Measurements from ENCODE around the gene RALGPS1. TPM values are rescaled to one million over a fixed set of nuclear protein-coding genes. Genes with fewer than 3 reads are reported as not detected.

RALGPS1 gene
- total RNA-seq, 1 experiment from 2014 or later = 18.6 TPM

GRCh38 chr9:127224883-127225739 lies 310.5 kb downstream of the RALGPS1 start:
- Mint-ChIP-seq H3K4me1 (peaks cover 14% of the 10 kb centered on the region in 2 experiments), H3K4me3 (peak overlapping the region; percentile 77 to 90), H3K9me3 (no peaks in the 10 kb centered on the region; a peak in 1 of 5 replicates), H3K27ac (no peak overlapping the region), H3K27me3 (ENCODE audit: low read depth) (peaks cover 42% of the 10 kb centered on the region), H3K36me3 (ENCODE audit: insufficient read depth in 1 of 3, low read depth in 3 of 3) (peaks cover 0 to 2% (median 0%) of the 10 kb centered on the region in 3 experiments; a peak in 2 of 7 replicates)
- DNase-seq = peak; percentile 96
- Histone ChIP-seq H3K79me1 (ENCODE audit: insufficient read depth, low read depth, low read length, poor library complexity, severe bottlenecking) (no peaks in the 10 kb centered on the region), H3K9me3 (ENCODE audit: control insufficient read depth, low read depth, low read length) (no peaks in the 10 kb centered on the region), H3K27me3 (ENCODE audit: insufficient read depth, low read length) (no peaks in the 10 kb centered on the region; the same call in 1 of the 2 replicates), H3K18ac (ENCODE audit: insufficient read length, low read depth, low read length) (no peak overlapping the region), H4K20me1 (ENCODE audit: control insufficient read depth, insufficient read depth, insufficient read length) (no peaks in the 10 kb centered on the region), H2AFZ (ENCODE audit: low read length) (no peak overlapping the region), H3K27ac (ENCODE audit: insufficient read length, low read depth, low read length) (no peak overlapping the region), H3K4me2 (ENCODE audit: insufficient read depth, insufficient read length, low read length) (peak overlapping the region; percentile 84), H4K8ac (replicated peaks; ENCODE audit: insufficient read length, low read depth, low read length) (no peak overlapping the region), H2BK120ac (ENCODE audit: low read depth, low read length, poor library complexity, severe bottlenecking) (no peak overlapping the region), H3K23ac (ENCODE audit: insufficient read length, low read depth, low read length) (no peak overlapping the region), H3K9ac (ENCODE audit: extremely low read depth, insufficient read length, low read length) (no peak overlapping the region), H2BK12ac (ENCODE audit: insufficient read length, low read depth, low read length) (no peak overlapping the region), H3T11ph (ENCODE audit: low read length) (no peak overlapping the region), H2BK5ac (ENCODE audit: insufficient read length, low read length) (no peak overlapping the region), H3K23me2 (ENCODE audit: insufficient read length, low read depth, low read length, poor library complexity, severe bottlenecking) (peaks cover 11% of the 10 kb centered on the region), H3K56ac (ENCODE audit: insufficient read length, low read depth, low read length) (no peak overlapping the region), H3K4me1 (ENCODE audit: insufficient read depth, low read length) (no peaks in the 10 kb centered on the region), H2BK20ac (ENCODE audit: low read depth, low read length, poor library complexity, severe bottlenecking) (no peak overlapping the region), H4K5ac (ENCODE audit: insufficient read length, low read depth, low read length) (no peak overlapping the region), H2AK5ac (ENCODE audit: insufficient read length, low read length) (no peak overlapping the region), H3K79me2 (ENCODE audit: insufficient read depth, low read length) (no peaks in the 10 kb centered on the region), H2BK15ac (ENCODE audit: low read depth, low read length) (no peak overlapping the region), H3K4ac (ENCODE audit: low read depth, low read length) (no peak overlapping the region), H3K14ac (ENCODE audit: insufficient read depth, low read length) (no peak overlapping the region), H4K91ac (ENCODE audit: insufficient read length, low read depth, low read length) (no peak overlapping the region)
- WGBS (ENCODE audit: extremely low coverage, insufficient read length, low lambda C conversion rate) = no CpG with 5 or more reads among the region's 106 CpGs
- no peak for TF ChIP-seq CTCF (conservative IDR thresholded peaks at IDR 0.05)

Measured in H9 (cell line).